Choroid plexus epithelial cell (primary cell): Measurements from ENCODE around the gene GPAM.
A peak's percentile ranks its signal among the peaks of the same experiment; 100 is the strongest.

Experiments used
- DNase-seq: peaks from one replicate; pipeline ENCODE4 v3.0.0-alpha.2; 2010; ENCODE audit warnings: low read depth
- H3K4me3 ChIP-seq: 2 replicates; pipeline ENCODE4 v1.5.1; 2011; ENCODE audit warnings: low read depth, mild to moderate bottlenecking, control low read depth, low read length, moderate library complexity
- CTCF ChIP-seq: conservative IDR thresholded peaks from 2 replicates; pipeline ENCODE4 v1.5.1; 2011; ENCODE audit warnings: low read depth, mild to moderate bottlenecking, control low read depth, inconsistent platforms, low read length, moderate library complexity

Gene GPAM

GRCh38 chr10:112221545-112221944 is 38.0 kb upstream of the GPAM start:
- no peak for TF ChIP-seq CTCF
- no peak overlapping the region for H3K4me3 ChIP-seq
- peak; percentile 55 for DNase-seq

GRCh38 chr10:112218960-112219359 is 35.4 kb upstream of the GPAM start:
- TF ChIP-seq CTCF, result no peak
- H3K4me3 ChIP-seq, result no peak overlapping the region
- DNase-seq, result no peak

- H3K4me3 ChIP-seq, result no peak overlapping the region
- DNase-seq, result no peak
- TF ChIP-seq CTCF, result no peak
Observed at GRCh38 chr10:112218036-112218390, 34.4 kb upstream of the GPAM start.

GRCh38 chr10:112217386-112218035 is 33.9 kb upstream of the GPAM start:
- TF ChIP-seq CTCF, result no peak
- DNase-seq, result no peak
- H3K4me3 ChIP-seq, result no peak overlapping the region

GRCh38 chr10:112216966-112217365 is 33.4 kb upstream of the GPAM start:
- no peak for TF ChIP-seq CTCF
- no peak overlapping the region for H3K4me3 ChIP-seq
- DNase-seq, result no peak

GRCh38 chr10:112216151-112216550 is 32.6 kb upstream of the GPAM start:
- no peak for TF ChIP-seq CTCF
- H3K4me3 ChIP-seq, result no peak overlapping the region
- DNase-seq, result no peak

GRCh38 chr10:112215342-112215774 is 31.8 kb upstream of the GPAM start:
- H3K4me3 ChIP-seq, result peak overlapping the region; percentile 32
- TF ChIP-seq CTCF, result no peak

More at GRCh38 chr10:112215342-112215774, 31.8 kb upstream of the GPAM start:
- peak; percentile 87 for DNase-seq
